C4-2B (cell line): ENCODE results near the gene FOXK1.

Experiments used
- H3K27ac ChIP-seq: fragments of 450-650 bp; 2 replicates; pipeline ENCODE4 v1.5.1; 2017
- ZFX ChIP-seq: fragments of 450-650 bp; IDR thresholded peaks from 2 replicates; pipeline ENCODE4 v1.6.1; 2017
- TF ChIP-seq, protein P1 (sequence below): fragments of 450-650 bp; conservative IDR thresholded peaks from 2 replicates; pipeline ENCODE4 v1.5.1; 2017; ENCODE audit warnings: mild to moderate bottlenecking

FOXK1 gene

GRCh38 chr7:4681886-4682620 lies at the start of gene FOXK1:
Gene FOXK1 (plus strand): TSS chr7:4682295. CDS start chr7:4682309, 14 bp downstream.
- TF ChIP-seq, protein P1, sequence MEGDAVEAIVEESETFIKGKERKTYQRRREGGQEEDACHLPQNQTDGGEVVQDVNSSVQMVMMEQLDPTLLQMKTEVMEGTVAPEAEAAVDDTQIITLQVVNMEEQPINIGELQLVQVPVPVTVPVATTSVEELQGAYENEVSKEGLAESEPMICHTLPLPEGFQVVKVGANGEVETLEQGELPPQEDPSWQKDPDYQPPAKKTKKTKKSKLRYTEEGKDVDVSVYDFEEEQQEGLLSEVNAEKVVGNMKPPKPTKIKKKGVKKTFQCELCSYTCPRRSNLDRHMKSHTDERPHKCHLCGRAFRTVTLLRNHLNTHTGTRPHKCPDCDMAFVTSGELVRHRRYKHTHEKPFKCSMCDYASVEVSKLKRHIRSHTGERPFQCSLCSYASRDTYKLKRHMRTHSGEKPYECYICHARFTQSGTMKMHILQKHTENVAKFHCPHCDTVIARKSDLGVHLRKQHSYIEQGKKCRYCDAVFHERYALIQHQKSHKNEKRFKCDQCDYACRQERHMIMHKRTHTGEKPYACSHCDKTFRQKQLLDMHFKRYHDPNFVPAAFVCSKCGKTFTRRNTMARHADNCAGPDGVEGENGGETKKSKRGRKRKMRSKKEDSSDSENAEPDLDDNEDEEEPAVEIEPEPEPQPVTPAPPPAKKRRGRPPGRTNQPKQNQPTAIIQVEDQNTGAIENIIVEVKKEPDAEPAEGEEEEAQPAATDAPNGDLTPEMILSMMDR, result no peak
- TF ChIP-seq ZFX, result no peak
- H3K27ac ChIP-seq, result peak within 1 kb of the TSS; percentile 87

DNA sequence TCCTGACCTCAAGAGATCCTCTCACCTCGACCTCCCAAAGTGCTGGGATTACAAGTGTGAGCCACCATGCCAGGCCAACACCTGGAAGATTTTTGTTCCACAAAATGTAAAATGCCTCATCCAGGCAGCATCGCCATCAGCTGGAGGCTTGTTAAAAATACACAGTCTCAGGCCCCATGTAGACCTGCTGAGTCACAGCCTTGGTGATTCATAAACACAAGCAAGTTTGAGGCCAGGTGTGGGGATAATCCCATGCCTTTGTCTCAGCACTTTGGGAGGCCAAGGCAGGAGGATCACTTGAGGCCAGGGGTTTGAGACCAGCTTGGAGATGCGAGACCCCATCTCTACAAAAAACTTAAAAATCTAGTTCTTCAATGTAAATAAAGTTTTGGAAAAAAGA lies 49.1 kb upstream of the FOXK1 start:
- no peak overlapping the region for H3K27ac ChIP-seq
- TF ChIP-seq ZFX, result no peak
- TF ChIP-seq, protein P1, result no peak

- H3K27ac ChIP-seq, result no peak overlapping the region
- TF ChIP-seq, protein P1, result no peak
- TF ChIP-seq ZFX, result no peak
Observed at GRCh38 chr7:4634166-4634565, 47.9 kb upstream of the FOXK1 start.

GRCh38 chr7:4638781-4639575 lies 43.1 kb upstream of the FOXK1 start:
- H3K27ac ChIP-seq, result no peak overlapping the region
- TF ChIP-seq ZFX, result no peak
- TF ChIP-seq, protein P1, result no peak

DNA sequence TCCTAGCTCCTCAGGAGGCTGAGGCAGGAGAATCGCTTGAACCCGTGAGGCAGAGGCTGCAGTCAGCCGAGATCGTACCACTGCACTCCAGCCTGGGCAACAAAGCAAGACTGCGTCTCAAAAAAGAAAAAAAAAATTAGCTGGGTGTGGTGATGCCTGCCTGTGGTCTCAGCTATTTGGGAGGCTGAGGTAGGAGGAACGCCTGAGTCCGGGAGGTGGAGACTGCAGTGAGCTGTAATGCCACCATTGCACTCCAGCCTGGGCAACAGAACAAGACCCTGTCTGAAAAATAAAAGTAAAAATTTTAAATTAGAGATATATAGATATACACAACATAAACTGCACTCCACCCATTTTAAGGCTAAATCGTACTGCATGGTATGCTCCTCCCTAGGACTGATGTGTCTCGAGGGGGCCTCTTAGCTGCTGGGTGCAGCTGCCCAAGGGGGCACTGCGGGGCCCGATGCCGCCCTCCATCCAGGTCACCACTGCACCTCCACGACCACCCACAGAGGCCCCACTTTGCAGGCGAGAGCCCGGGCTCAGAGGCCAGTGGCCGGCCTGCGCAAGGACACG lies 40.9 kb upstream of the FOXK1 start:
- TF ChIP-seq ZFX, result no peak
- TF ChIP-seq, protein P1, result no peak
- H3K27ac ChIP-seq, result peak overlapping the region; percentile 97

GRCh38 chr7:4641667-4642467 lies 40.2 kb upstream of the FOXK1 start:
- H3K27ac ChIP-seq, result peak overlapping the region; percentile 97
- TF ChIP-seq ZFX, result no peak
- TF ChIP-seq, protein P1, result peak; percentile 81
